Heart left ventricle (tissue), 16 donors: ENCODE data around the gene ACOT4. TPM values are rescaled to one million over a fixed set of nuclear protein-coding genes. Genes with fewer than 3 reads are reported as not detected.
"Not testable (repeated sequence)": the region's sequence is repeated elsewhere in the genome, so short reads cannot be mapped to it uniquely, and the experiment has no call there.

Source experiments
- ATAC-seq, 4 donors: fragments of 200-7000 bp; cut with Tn5 transposase; one replicate each; pipeline ENCODE4 v1.9.1; 2020 to 2022; ENCODE audit warnings: moderate library complexity in 4 of 4, mild to moderate bottlenecking in 3 of 4, moderate number of reproducible peaks in 1 of 4
- DNase-seq, 5 donors: peaks; one replicate each; pipeline ENCODE4 v3.0.0-alpha.2; 2020
- H3K27ac ChIP-seq, 12 donors: fragments of 200-600 bp; sonication (generic) in 4 of 12; one replicate each; pipeline versions ENCODE4 v1.5.0 to v1.8.0; 2016 to 2022; ENCODE audit warnings: mild to moderate bottlenecking in 2 of 12
- H3K27me3 ChIP-seq, 9 donors: fragments of 200-600 bp; sonication (generic) in 2 of 9; one replicate each; pipeline versions ENCODE4 v1.5.1 to v1.8.0; 2016 to 2022; ENCODE audit warnings: mild to moderate bottlenecking in 3 of 9
- H3K36me3 ChIP-seq, 9 donors: fragments of 200-600 bp; sonication (generic) in 2 of 9; one replicate each; pipeline versions ENCODE4 v1.5.0 to v1.8.0; 2018 to 2022; ENCODE audit warnings: mild to moderate bottlenecking in 2 of 9
- H3K4me1 ChIP-seq, 12 donors: fragments of 200-600 bp; sonication (generic) in 4 of 12; one replicate each; pipeline versions ENCODE4 v1.5.0 to v1.8.0; 2016 to 2022; ENCODE audit warnings: mild to moderate bottlenecking in 3 of 12
- H3K4me3 ChIP-seq, 12 donors: fragments of 200-600 bp; sonication (generic) in 4 of 12; one replicate each; pipeline versions ENCODE4 v1.5.0 to v1.8.0; 2017 to 2022; ENCODE audit warnings: mild to moderate bottlenecking in 9 of 12, moderate library complexity in 4 of 12
- H3K9me3 ChIP-seq, 12 donors: fragments of 200-600 bp; sonication (generic) in 4 of 12; one replicate each; pipeline versions ENCODE4 v1.5.0 to v1.8.0; 2016 to 2022; ENCODE audit warnings: mild to moderate bottlenecking in 1 of 12
- CTCF ChIP-seq, 12 donors: fragments of 200-600 bp; sonication (generic) in 4 of 12; IDR thresholded peaks; one replicate each; pipeline versions ENCODE4 v1.5.0 to v1.8.0; 2018 to 2022; ENCODE audit warnings: antibody characterized with exemption in 12 of 12, mild to moderate bottlenecking in 5 of 12
- POLR2A ChIP-seq, 2 donors: fragments of 450-650 bp; IDR thresholded peaks; one replicate each; pipeline ENCODE4 v1.6.1; 2017; ENCODE audit warnings: antibody characterized with exemption in 2 of 2, mild to moderate bottlenecking in 2 of 2, moderate library complexity in 2 of 2
- WGBS, 4 donors: extraction: QIAGEN DNeasy Blood & Tissue Kit in 2 of 4; methylation state at CpG; one replicate each; pipeline versions ENCODE4 v1.1.5 to v1.1.7; 2013 to 2018; 5-methylcytosine and 5-hydroxymethylcytosine counted together
- intact Hi-C, 10 donors: fragments of 100-400 bp; cut with DNase I; formaldehyde crosslinking; loops; one replicate each; pipeline versions ENCODE4 v1.11.1 to v1.14.2; 2022
- polyA plus RNA-seq, 2 donors: library from polyadenylated mRNA; stranded (reverse); fragments of 200-250 nt; gene quantifications; one replicate each; pipeline ENCODE4 v1.2.3, GENCODE V29; 2013
- total RNA-seq, 9 donors: library from RNA; depleted of rRNA in 2 of 9; stranded (reverse); fragments of >200 nt in 2 of 9; fragmentation: NEBNext Ultra II Directional in 3 of 9; extraction: Animal tissue kit (Norgen Biotek cat#: 25700) in 3 of 9; gene quantifications; one replicate each; pipeline versions ENCODE4 v1.1.0 to v1.2.4, GENCODE V29; 2016 to 2023
- donor health status: ischemic (EF 13 %, LVEDD 7.1; RV severe dilation, severe dysfunction).
- donor health status: healthy with polysubstance abuse.
- donor health status: DM: no; HTN: yes; CAD: no.
- donor health status: DM: no; HTN: no; CAD: no.
- donor health status: ischemic (EF 25% LVEDD 6.9; RV normal size, moderate dysfunction).
- donor health status: ischemic (EF 25% LVEDD 5.7; RV mildly dilated, moderate dysfunction).
- donor health status: healthy.
- donor health status: DM: yes; HTN: yes; CAD: no.
- donor health status: ischemic (EF 35%, LVEDD 5.7; RV mildly dilated, moderate dysfunction).
- donor health status: nonischemic (EF 11% LVEDD 7.7; RV severe dilation, severe dysfunction).
- donor health status: DM: yes; HTN: yes; CAD: no.
- donor health status: PGD.
- donor health status: ischemic (EF 29% LVEDD 5.4; RV normal size, mild dysfunction).
- donor health status: nonischemic (EF 23%, LVEDD 6.1; RV moderate dilation, normal function).

ACOT4 gene
- total and polyA plus RNA-seq, 11 donors = 0.27 to 2.4 (median 0.79) TPM

DNA sequence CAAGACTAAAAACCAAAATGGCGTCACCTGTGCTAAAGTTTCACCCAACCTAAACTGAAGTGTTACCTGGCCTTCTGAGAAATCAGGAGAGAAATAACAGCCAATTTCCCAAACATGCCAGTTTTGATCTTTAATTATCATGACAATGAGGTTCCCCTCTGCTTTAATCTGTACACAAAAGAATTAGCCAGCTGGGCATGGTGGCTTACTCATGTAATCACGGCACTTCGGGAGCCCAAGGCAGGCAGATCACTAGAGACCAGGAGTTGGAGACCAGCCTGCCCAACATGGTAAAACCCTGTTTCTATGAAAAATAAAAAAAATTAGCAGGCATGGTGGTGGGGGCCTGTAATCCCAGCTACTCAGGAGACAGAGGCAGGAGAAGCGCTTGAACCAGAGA, 37.8 kb upstream of the ACOT4 start:
- H3K27me3 ChIP-seq = no peaks in the 10 kb centered on the region
- no peak overlapping the region for H3K27ac ChIP-seq
- 98 to 100% methylated on average over 4 of the region's 4 CpGs; no CpG with 5 or more reads in 2 of the 4 donors for WGBS, 4 donors
- TF ChIP-seq CTCF (IDR thresholded peaks at IDR 0.05) (no peak), POLR2A (IDR thresholded peaks at IDR 0.05) (no peak)
- DNase-seq (no peak), ATAC-seq (no peak)
- no peaks in the 10 kb centered on the region for H3K36me3 ChIP-seq
- H3K4me3 ChIP-seq = no peak overlapping the region
- H3K4me1 ChIP-seq = no peaks in the 10 kb centered on the region
- H3K9me3 ChIP-seq = no peaks in the 10 kb centered on the region
- intact Hi-C loops = no loop called here

- H3K4me3 ChIP-seq, ATAC-seq, H3K27ac ChIP-seq, H3K36me3 ChIP-seq, DNase-seq, intact Hi-C loops, H3K27me3 ChIP-seq, H3K9me3 ChIP-seq, H3K4me1 ChIP-seq: not testable (repeated sequence)
- WGBS, 4 donors = 32 to 55% methylated on average over 2 of the region's 2 CpGs; no CpG with 5 or more reads in 2 of the 4 donors
Observed at GRCh38 chr14:73557201-73557600, 34.5 kb upstream of the ACOT4 start.

- H3K27ac ChIP-seq, intact Hi-C loops, H3K4me1 ChIP-seq, ATAC-seq, DNase-seq, H3K27me3 ChIP-seq, H3K4me3 ChIP-seq, H3K36me3 ChIP-seq: not testable (repeated sequence)
- peaks cover 0 to 12% (median 0%) of the 10 kb centered on the region in 12 donors for H3K9me3 ChIP-seq
- WGBS, 4 donors = 82 to 85% methylated on average over 1 to 2 of the region's 2 CpGs; no CpG with 5 or more reads in 2 of the 4 donors
Observed at GRCh38 chr14:73558238-73558637, 33.4 kb upstream of the ACOT4 start.

DNA sequence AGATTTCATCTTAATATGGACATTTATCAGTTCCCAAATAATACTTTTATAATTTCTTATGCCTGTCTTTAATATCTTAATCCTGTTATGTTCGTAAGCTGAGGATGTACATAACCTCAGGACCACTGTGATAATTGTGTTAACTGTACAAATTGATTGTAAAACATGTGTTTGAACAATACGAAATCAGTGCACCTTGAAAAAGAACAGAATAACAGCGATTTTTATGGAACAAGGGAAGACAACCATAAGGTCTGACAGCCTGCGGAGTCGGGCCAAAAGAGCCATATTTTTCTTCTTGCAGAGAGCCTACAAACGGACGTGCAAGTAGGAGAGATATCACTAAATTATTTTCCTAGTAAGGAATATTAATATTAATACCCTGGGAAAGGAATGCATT, 29.4 kb upstream of the ACOT4 start:
- intact Hi-C loops = loop anchor here in 4 of 10 donors (5.0 to 10.0 kb wide), 2 partner anchors 35 to 47 kb away; no protein-coding TSS in a partner anchor
- not testable (repeated sequence) for H3K4me3 ChIP-seq, H3K27me3 ChIP-seq, ATAC-seq, H3K36me3 ChIP-seq, H3K27ac ChIP-seq, DNase-seq
- 94 to 97% (median 96%) methylated on average over 7 of the region's 7 CpGs for whole genome bisulfite sequencing, 4 donors
- peaks cover 0 to 12% (median 0%) of the 10 kb centered on the region in 12 donors for H3K9me3 ChIP-seq
- peaks cover 0 to 11% (median 3%) of the 10 kb centered on the region in 12 donors for H3K4me1 ChIP-seq

DNA sequence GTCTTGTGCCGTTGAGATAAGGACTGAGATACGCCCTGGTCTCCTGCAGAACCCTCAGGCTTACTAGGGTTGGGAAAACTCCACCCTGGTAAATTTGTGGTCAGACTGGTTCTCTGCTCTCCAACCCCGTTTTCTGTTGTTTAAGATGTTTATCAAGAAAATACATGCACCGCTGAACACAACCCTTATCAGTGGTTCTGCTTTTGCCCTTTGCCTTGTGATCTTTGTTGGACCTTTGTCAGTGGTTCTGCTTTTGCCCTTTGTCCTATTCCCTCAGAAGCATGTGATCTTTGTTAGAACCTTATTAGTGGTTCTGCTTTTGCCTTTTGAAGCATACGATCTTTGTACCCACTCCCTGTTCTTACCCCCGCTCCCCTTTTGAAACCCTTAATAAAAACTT, 29.0 kb upstream of the ACOT4 start:
- H3K27me3 ChIP-seq, DNase-seq, H3K36me3 ChIP-seq, ATAC-seq, H3K4me3 ChIP-seq, H3K27ac ChIP-seq: not testable (repeated sequence)
- intact Hi-C loops = loop anchor here in 4 of 10 donors (5.0 to 10.0 kb wide), 2 partner anchors 35 to 48 kb away; no protein-coding TSS in a partner anchor
- Histone ChIP-seq H3K4me1 (peaks cover 0 to 15% (median 6%) of the 10 kb centered on the region in 12 donors), H3K9me3 (peaks cover 0 to 12% (median 0%) of the 10 kb centered on the region in 12 donors)
- WGBS, 4 donors = 90 to 97% (median 92%) methylated on average over 6 of the region's 6 CpGs

DNA sequence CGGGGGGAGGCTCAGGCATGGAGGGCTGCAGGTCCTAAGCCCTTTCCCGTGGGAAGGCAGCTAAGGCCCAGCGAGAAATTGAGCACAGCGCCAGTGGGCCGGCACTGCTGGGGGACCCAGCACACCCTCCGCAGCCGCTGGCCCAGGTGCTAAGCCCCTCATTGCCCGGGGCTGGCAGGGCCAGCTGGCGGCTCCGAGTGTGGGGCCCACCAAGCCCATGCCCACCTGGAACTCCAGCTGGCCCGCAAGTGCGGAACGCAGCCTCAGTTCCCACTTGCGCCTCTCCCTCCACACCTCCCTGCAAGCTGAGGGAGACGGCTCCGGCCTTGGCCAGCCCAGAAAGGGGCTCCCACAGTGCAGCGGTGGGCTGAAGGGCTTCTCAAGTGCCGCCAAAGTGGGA, 25.2 kb upstream of the ACOT4 start:
- Histone ChIP-seq H3K27ac (peak overlapping the region in 1 of 12 donors; percentile 97), H3K4me1 (peaks cover 0 to 43% (median 25%) of the 10 kb centered on the region in 12 donors), H3K9me3 (peaks cover 0 to 12% (median 0%) of the 10 kb centered on the region in 12 donors)
- not testable (repeated sequence) for H3K27me3 ChIP-seq, DNase-seq, H3K4me3 ChIP-seq, ATAC-seq, H3K36me3 ChIP-seq
- WGBS, 4 donors = 90 to 97% (median 92%) methylated on average over 15 to 18 of the region's 18 CpGs
- intact Hi-C loops = loop anchor here in 5 of 10 donors (5.0 to 10.0 kb wide), 3 partner anchors 52 to 74 kb away; partner anchors contain the start of gene RIOX1 (in 1 of the 5)

DNA sequence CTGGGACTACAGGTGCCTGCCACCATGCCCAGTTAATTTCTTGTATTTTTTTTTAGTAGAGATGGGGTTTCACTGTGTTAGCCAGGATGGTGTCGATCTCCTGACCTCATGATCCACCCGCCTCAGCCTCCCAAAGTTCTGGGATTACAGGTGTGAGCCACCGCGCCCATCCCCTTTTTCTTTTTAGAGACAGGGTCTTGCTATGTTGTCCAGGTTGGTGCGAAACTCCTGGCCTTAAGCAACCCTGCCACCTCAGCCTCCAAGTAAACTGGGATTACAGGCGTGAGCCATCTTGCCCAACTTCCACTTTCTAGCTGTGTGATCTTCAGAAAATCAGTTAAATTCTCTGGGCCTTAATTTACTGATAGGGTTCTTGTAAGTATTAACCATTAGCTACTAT, 24.7 kb upstream of the ACOT4 start:
- intact Hi-C loops = loop anchor here in 5 of 10 donors (5.0 to 10.0 kb wide), 3 partner anchors 52 to 75 kb away; partner anchors contain the start of gene RIOX1 (in 1 of the 5)

More for the DNA sequence above, 24.7 kb upstream of the ACOT4 start:
- H3K9me3 ChIP-seq, H3K27me3 ChIP-seq, ATAC-seq, H3K36me3 ChIP-seq, DNase-seq, H3K4me3 ChIP-seq: not testable (repeated sequence)
- Histone ChIP-seq H3K27ac (peak overlapping the region in 1 of 12 donors; percentile 97), H3K4me1 (peaks cover 0 to 43% (median 25%) of the 10 kb centered on the region in 12 donors)
- WGBS, 4 donors = 98% methylated on average over 6 of the region's 6 CpGs
